ENCODE data around the gene HOXC4.
A peak's percentile ranks its signal among the peaks of the same experiment; 100 is the strongest.

Gene HOXC4

GRCh38 chr12:54019091-54019811 is 34.4 kb upstream of the HOXC4 start:
- CTCF ChIA-PET, result interaction anchor here (0.6 kb wide), 1 partner anchor 170 kb away, joined by 3 read pairs; no protein-coding TSS in a partner anchor
- Histone ChIP-seq H3K36me3 (ENCODE audit: control insufficient read depth in 2 of 2, insufficient read depth in 1 of 2, low read length in 2 of 2) (no peaks in the 10 kb centered on the region), H3K27ac (ENCODE audit: extremely low read depth, low read depth, low read length) (peak overlapping the region; percentile 100), H3K4me1 (ENCODE audit: control insufficient read depth, insufficient read depth, low read length) (peaks cover 62% of the 10 kb centered on the region), H3K9me3 (ENCODE audit: control insufficient read depth, insufficient read depth, low read depth, low read length) (no peaks in the 10 kb centered on the region), H3K4me3 (ENCODE audit: low read depth, low read length) (peak overlapping the region; percentile 81)
- POLR2A ChIA-PET, result no interaction called here
- peak; percentile 39 for TF ChIP-seq ZBTB26 (tag by site-specific recombination; optimal IDR thresholded peaks at IDR 0.05)
- no peak for TF ChIP-seq ZNF138 (tag by site-specific recombination; IDR thresholded peaks at IDR 0.05; ENCODE audit: borderline replicate concordance)
- no peak for TF ChIP-seq ZNF248 (tag by site-specific recombination; IDR thresholded peaks at IDR 0.05)
- TF ChIP-seq ZNF335 (tag by site-specific recombination; conservative IDR thresholded peaks at IDR 0.05), result peak; percentile 49
- TF ChIP-seq ZBTB49 (tag by site-specific recombination; IDR thresholded peaks at IDR 0.05; ENCODE audit: low read depth), result no peak
- peak; percentile 14; the same call in 1 of the 2 replicates for TF ChIP-seq ZFP69B (tag by site-specific recombination; IDR thresholded peaks at IDR 0.05)
- TF ChIP-seq ZBTB44 (tag by site-specific recombination; IDR thresholded peaks at IDR 0.05), result no peak
- no peak for TF ChIP-seq FEZF1 (tag by site-specific recombination; IDR thresholded peaks at IDR 0.05)
- TF ChIP-seq IKZF3 (tag by site-specific recombination; IDR thresholded peaks at IDR 0.05), result peak; percentile 6; the same call in 1 of the 2 replicates
- TF ChIP-seq YY1 (tag by site-specific recombination; IDR thresholded peaks at IDR 0.05), result 0 out of 2 replicates have a peak, but pooled peaks have one; percentile 19
- no peak for TF ChIP-seq ZNF121 (tag by site-specific recombination; IDR thresholded peaks at IDR 0.05)
- TF ChIP-seq ZNF449 (tag by site-specific recombination; IDR thresholded peaks at IDR 0.05), result no peak
- peak; percentile 39; the same call in 1 of the 2 replicates for TF ChIP-seq GLIS2 (tag by site-specific recombination; IDR thresholded peaks at IDR 0.05)
- TF ChIP-seq ZNF621 (tag by site-specific recombination; IDR thresholded peaks at IDR 0.05), result no peak
- TF ChIP-seq PATZ1 (tag by site-specific recombination; IDR thresholded peaks at IDR 0.05), result peak; percentile 50
- no peak for TF ChIP-seq HOXA7 (CRISPR knock-in tag; IDR thresholded peaks at IDR 0.05; ENCODE audit: borderline replicate concordance)
- 0 out of 2 replicates have a peak, but pooled peaks have one; percentile 15 for TF ChIP-seq ZSCAN30 (tag by site-specific recombination; IDR thresholded peaks at IDR 0.05)
- no peak for TF ChIP-seq KLF16 (tag by site-specific recombination; IDR thresholded peaks at IDR 0.05)
- TF ChIP-seq ZNF558 (tag by site-specific recombination; IDR thresholded peaks at IDR 0.05), result no peak
- TF ChIP-seq ZBTB7A (tag by site-specific recombination; IDR thresholded peaks at IDR 0.05; ENCODE audit: low read depth), result peak; percentile 52; the same call in 1 of the 2 replicates
- peak; percentile 59 for TF ChIP-seq KLF1 (tag by site-specific recombination; IDR thresholded peaks at IDR 0.05)
- TF ChIP-seq ZBTB8A (tag by site-specific recombination; IDR thresholded peaks at IDR 0.05), result peak; percentile 89
- no peak for TF ChIP-seq ZNF426 (tag by site-specific recombination; IDR thresholded peaks at IDR 0.05)
- no peak for TF ChIP-seq ZNF76 (tag by site-specific recombination; IDR thresholded peaks at IDR 0.05; ENCODE audit: borderline replicate concordance, low read depth)
- TF ChIP-seq ZNF837 (tag by site-specific recombination; IDR thresholded peaks at IDR 0.05), result no peak
- peak; percentile 39; the same call in 1 of the 2 replicates for TF ChIP-seq SP2 (tag by site-specific recombination; IDR thresholded peaks at IDR 0.05)
- no peak for TF ChIP-seq ZNF398 (tag by site-specific recombination; IDR thresholded peaks at IDR 0.05)

Measured in HEK293 (cell line).